ENCODE results near the gene RMND1.

The RMND1 gene

GRCh38 chr6:151442371-151442770, 9.6 kb downstream of the RMND1 start:
- no CpG with 5 or more reads among the region's 9 CpGs for WGBS (ENCODE audit: extremely low coverage, insufficient coverage, insufficient read length)
- H3K4me2 ChIP-seq (ENCODE audit: low read length) = no peak overlapping the region

DNA sequence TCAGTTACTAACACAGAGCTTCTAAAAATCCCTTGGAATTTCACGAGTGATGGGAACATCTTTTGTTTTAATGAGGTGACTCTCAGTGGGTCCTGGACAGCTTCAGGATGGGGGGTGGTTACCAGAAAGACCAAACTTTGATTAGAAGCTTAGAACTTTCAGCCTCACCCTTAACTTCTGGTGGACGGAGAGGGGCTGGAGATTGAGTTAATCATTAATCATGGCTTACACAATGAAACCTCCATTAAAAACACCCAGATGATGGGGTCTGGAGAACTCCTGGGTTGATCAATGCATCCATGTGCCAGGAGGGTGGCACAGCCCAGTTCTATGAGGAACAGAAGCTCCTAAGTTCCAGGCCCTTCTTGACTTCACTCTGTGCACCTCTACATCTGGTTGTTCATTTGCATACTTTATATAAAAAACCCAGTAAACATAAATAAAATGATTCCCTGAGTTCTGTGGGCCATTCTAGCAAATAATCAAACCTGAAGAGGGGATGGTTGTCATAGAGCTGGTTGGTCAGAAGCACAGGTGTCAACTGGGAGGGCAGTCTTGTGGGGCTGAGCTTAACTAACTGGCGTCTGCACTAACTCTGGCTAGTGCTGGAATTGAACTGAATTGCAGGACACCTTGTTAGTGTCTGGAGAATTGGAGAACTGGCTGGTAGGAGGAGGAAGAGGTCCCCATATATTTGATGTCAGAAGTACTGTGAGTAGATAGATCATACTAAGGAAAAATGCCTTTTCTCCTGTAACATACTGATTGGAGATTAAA, 10.3 kb downstream of the RMND1 start:
- H3K9ac ChIP-seq (ENCODE audit: low read length) = no peak overlapping the region
- WGBS (ENCODE audit: extremely low coverage, insufficient coverage, insufficient read length) = no CpG with 5 or more reads among the region's 3 CpGs
- H3K23ac ChIP-seq (ENCODE audit: low read length) = no peak overlapping the region
- no peak overlapping the region for H3K14ac ChIP-seq (ENCODE audit: low read length)
- no peak overlapping the region for H2BK120ac ChIP-seq (ENCODE audit: insufficient read depth, low read length, poor library complexity)
- H3K4ac ChIP-seq (ENCODE audit: low read depth, low read length) = peak overlapping the region; percentile 27
- H3K18ac ChIP-seq (ENCODE audit: low read length) = no peak overlapping the region
- H3K4me2 ChIP-seq (ENCODE audit: low read length) = no peak overlapping the region
- no peak for DNase-seq
- H3K4me1 ChIP-seq (ENCODE audit: control insufficient read depth in 1 of 2, insufficient read depth in 2 of 2, low read length in 2 of 2) = peaks cover 0 to 3% of the 10 kb centered on the region in 2 experiments
- no peak overlapping the region for H2BK12ac ChIP-seq (ENCODE audit: low read length)
- H3K4me3 ChIP-seq (ENCODE audit: low read depth, low read length) = no peak overlapping the region
- H3K27me3 ChIP-seq (ENCODE audit: insufficient read depth, low read length) = no peaks in the 10 kb centered on the region
- H2AFZ ChIP-seq (ENCODE audit: insufficient read depth, low read length, poor library complexity) = no peak overlapping the region
- H3K9me3 ChIP-seq (ENCODE audit: insufficient read depth, low read depth, low read length) = no peaks in the 10 kb centered on the region
- H3K79me1 ChIP-seq (ENCODE audit: low read length) = peaks cover 2% of the 10 kb centered on the region
- peaks cover 4 to 14% of the 10 kb centered on the region in 2 experiments for H3K36me3 ChIP-seq (ENCODE audit: control insufficient read depth in 1 of 2, insufficient read depth in 2 of 2, low read length in 2 of 2)
- no peaks in the 10 kb centered on the region for H3K79me2 ChIP-seq (ENCODE audit: control insufficient read depth, insufficient read depth, low read length, poor library complexity)
- H4K12ac ChIP-seq (ENCODE audit: low read depth, low read length) = no peak overlapping the region
- no peak overlapping the region for H2BK5ac ChIP-seq (ENCODE audit: low read depth, low read length, poor library complexity)
- no peak overlapping the region for H4K91ac ChIP-seq (ENCODE audit: low read depth, low read length)
- no peak overlapping the region for H4K8ac ChIP-seq (ENCODE audit: low read depth, low read length)
- no peak overlapping the region for H3K27ac ChIP-seq (ENCODE audit: low read depth, low read length)
- H2AK5ac ChIP-seq (ENCODE audit: low read length) = no peak overlapping the region

More at GRCh38 chr6:151442371-151442770, 9.6 kb downstream of the RMND1 start:
- H3K9ac ChIP-seq (ENCODE audit: low read length) = no peak overlapping the region
- no peaks in the 10 kb centered on the region for H3K79me2 ChIP-seq (ENCODE audit: control insufficient read depth, insufficient read depth, low read length, poor library complexity)
- peaks cover 0 to 3% of the 10 kb centered on the region in 2 experiments for H3K4me1 ChIP-seq (ENCODE audit: control insufficient read depth in 1 of 2, insufficient read depth in 2 of 2, low read length in 2 of 2)
- H2BK120ac ChIP-seq (ENCODE audit: insufficient read depth, low read length, poor library complexity) = no peak overlapping the region
- H3K23ac ChIP-seq (ENCODE audit: low read length) = no peak overlapping the region
- no peak overlapping the region for H3K4me3 ChIP-seq (ENCODE audit: low read depth, low read length)
- no peak overlapping the region for H2AFZ ChIP-seq (ENCODE audit: insufficient read depth, low read length, poor library complexity)
- H4K91ac ChIP-seq (ENCODE audit: low read depth, low read length) = no peak overlapping the region
- no peak overlapping the region for H3K27ac ChIP-seq (ENCODE audit: low read depth, low read length)
- no peak overlapping the region for H4K12ac ChIP-seq (ENCODE audit: low read depth, low read length)
- no peak overlapping the region for H4K8ac ChIP-seq (ENCODE audit: low read depth, low read length)
- no peaks in the 10 kb centered on the region for H3K27me3 ChIP-seq (ENCODE audit: insufficient read depth, low read length)
- H2AK5ac ChIP-seq (ENCODE audit: low read length) = no peak overlapping the region
- no peak overlapping the region for H2BK5ac ChIP-seq (ENCODE audit: low read depth, low read length, poor library complexity)
- H3K4ac ChIP-seq (ENCODE audit: low read depth, low read length) = peak overlapping the region; percentile 43
- H3K14ac ChIP-seq (ENCODE audit: low read length) = no peak overlapping the region
- no peaks in the 10 kb centered on the region for H3K9me3 ChIP-seq (ENCODE audit: insufficient read depth, low read depth, low read length)
- no peak overlapping the region for H2BK12ac ChIP-seq (ENCODE audit: low read length)
- peaks cover 2% of the 10 kb centered on the region for H3K79me1 ChIP-seq (ENCODE audit: low read length)
- no peak overlapping the region for H3K18ac ChIP-seq (ENCODE audit: low read length)
- peak in 1 of 2 donors; percentile 29 for DNase-seq
- peaks cover 4 to 14% of the 10 kb centered on the region in 2 experiments for H3K36me3 ChIP-seq (ENCODE audit: control insufficient read depth in 1 of 2, insufficient read depth in 2 of 2, low read length in 2 of 2)

DNA sequence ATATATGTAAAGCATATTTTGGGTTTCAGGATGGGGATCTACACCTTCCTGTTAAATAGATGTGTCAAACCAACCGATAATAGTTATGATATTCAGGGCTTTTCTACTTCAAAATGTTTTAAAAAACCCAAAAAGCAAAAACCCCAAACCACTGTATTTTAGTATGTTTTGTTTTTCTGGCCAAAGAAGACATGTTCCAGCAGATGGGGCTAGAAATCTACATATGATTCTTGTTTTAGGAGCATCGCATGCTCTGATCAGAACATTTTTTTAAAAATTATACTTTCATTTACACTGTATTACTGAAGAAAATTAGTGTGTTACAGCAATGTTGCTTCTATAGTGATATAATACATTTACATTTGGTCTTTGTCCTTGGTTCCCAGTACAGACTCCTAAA, 11.0 kb downstream of the RMND1 start:
- no peak for DNase-seq
- Histone ChIP-seq H2BK120ac (ENCODE audit: insufficient read depth, low read length, poor library complexity) (no peak overlapping the region), H3K23ac (ENCODE audit: low read length) (no peak overlapping the region), H3K27ac (ENCODE audit: low read depth, low read length) (no peak overlapping the region), H3K14ac (ENCODE audit: low read length) (no peak overlapping the region), H3K9me3 (ENCODE audit: insufficient read depth, low read depth, low read length) (no peaks in the 10 kb centered on the region), H3K18ac (ENCODE audit: low read length) (no peak overlapping the region), H4K8ac (ENCODE audit: low read depth, low read length) (no peak overlapping the region), H3K4me2 (ENCODE audit: low read length) (no peak overlapping the region), H3K4me3 (ENCODE audit: low read depth, low read length) (no peak overlapping the region), H4K12ac (ENCODE audit: low read depth, low read length) (no peak overlapping the region), H3K4me1 (ENCODE audit: control insufficient read depth in 1 of 2, insufficient read depth in 2 of 2, low read length in 2 of 2) (no peaks in the 10 kb centered on the region), H4K91ac (ENCODE audit: low read depth, low read length) (no peak overlapping the region), H3K4ac (ENCODE audit: low read depth, low read length) (no peak overlapping the region), H2AK5ac (ENCODE audit: low read length) (no peak overlapping the region), H3K79me1 (ENCODE audit: low read length) (peaks cover 2% of the 10 kb centered on the region), H3K9ac (ENCODE audit: low read length) (no peak overlapping the region), H3K27me3 (ENCODE audit: insufficient read depth, low read length) (no peaks in the 10 kb centered on the region), H2AFZ (ENCODE audit: insufficient read depth, low read length, poor library complexity) (no peak overlapping the region), H2BK5ac (ENCODE audit: low read depth, low read length, poor library complexity) (no peak overlapping the region), H3K79me2 (ENCODE audit: control insufficient read depth, insufficient read depth, low read length, poor library complexity) (no peaks in the 10 kb centered on the region), H2BK12ac (ENCODE audit: low read length) (no peak overlapping the region), H3K36me3 (ENCODE audit: control insufficient read depth in 1 of 2, insufficient read depth in 2 of 2, low read length in 2 of 2) (peaks cover 4 to 14% of the 10 kb centered on the region in 2 experiments)
- no CpG with 5 or more reads among the region's 2 CpGs for WGBS (ENCODE audit: extremely low coverage, insufficient coverage, insufficient read length)

- H2BK12ac ChIP-seq (ENCODE audit: low read length) = no peak overlapping the region
- H3K18ac ChIP-seq (ENCODE audit: low read length) = no peak overlapping the region
- H3K9me3 ChIP-seq (ENCODE audit: insufficient read depth, low read depth, low read length) = no peaks in the 10 kb centered on the region
- WGBS (ENCODE audit: extremely low coverage, insufficient coverage, insufficient read length) = no CpG with 5 or more reads among the region's 1 CpG
- no peak overlapping the region for H3K4me3 ChIP-seq (ENCODE audit: low read depth, low read length)
- H3K4me2 ChIP-seq (ENCODE audit: low read length) = no peak overlapping the region
- H3K4ac ChIP-seq (ENCODE audit: low read depth, low read length) = no peak overlapping the region
- no peaks in the 10 kb centered on the region for H3K27me3 ChIP-seq (ENCODE audit: insufficient read depth, low read length)
- H2BK5ac ChIP-seq (ENCODE audit: low read depth, low read length, poor library complexity) = no peak overlapping the region
- no peak overlapping the region for H3K23ac ChIP-seq (ENCODE audit: low read length)
- H4K8ac ChIP-seq (ENCODE audit: low read depth, low read length) = no peak overlapping the region
- no peak overlapping the region for H4K91ac ChIP-seq (ENCODE audit: low read depth, low read length)
- H3K79me1 ChIP-seq (ENCODE audit: low read length) = peaks cover 2% of the 10 kb centered on the region
- H3K9ac ChIP-seq (ENCODE audit: low read length) = no peak overlapping the region
- H3K36me3 ChIP-seq (ENCODE audit: control insufficient read depth in 1 of 2, insufficient read depth in 2 of 2, low read length in 2 of 2) = peaks cover 7 to 14% of the 10 kb centered on the region in 2 experiments
- H3K79me2 ChIP-seq (ENCODE audit: control insufficient read depth, insufficient read depth, low read length, poor library complexity) = no peaks in the 10 kb centered on the region
- H2BK120ac ChIP-seq (ENCODE audit: insufficient read depth, low read length, poor library complexity) = no peak overlapping the region
- no peak overlapping the region for H2AFZ ChIP-seq (ENCODE audit: insufficient read depth, low read length, poor library complexity)
- no peaks in the 10 kb centered on the region for H3K4me1 ChIP-seq (ENCODE audit: control insufficient read depth in 1 of 2, insufficient read depth in 2 of 2, low read length in 2 of 2)
- DNase-seq = no peak
- no peak overlapping the region for H4K12ac ChIP-seq (ENCODE audit: low read depth, low read length)
- no peak overlapping the region for H3K27ac ChIP-seq (ENCODE audit: low read depth, low read length)
- no peak overlapping the region for H3K14ac ChIP-seq (ENCODE audit: low read length)
- no peak overlapping the region for H2AK5ac ChIP-seq (ENCODE audit: low read length)
Observed at GRCh38 chr6:151440498-151440897, 11.4 kb downstream of the RMND1 start.
